GM23338 (cell line): ENCODE results near the gene GPR89B. TPM values are rescaled to one million over a fixed set of nuclear protein-coding genes. Genes with fewer than 3 reads are reported as not detected.
"Not testable (repeated sequence)": the region's sequence is repeated elsewhere in the genome, so short reads cannot be mapped to it uniquely, and the experiment has no call there.

Experiments used
- ATAC-seq: fragments of 200-7000 bp; cut with Tn5 transposase; 3 replicates; pipeline ENCODE4 v1.9.1; 2020
- DNase-seq: peaks from one replicate; pipeline ENCODE4 v3.0.0-alpha.2; 2015; ENCODE audit warnings: low spot score
- H2AFZ ChIP-seq: fragments of 200-600 bp; sonication (generic); 2 replicates; pipeline ENCODE4 v1.8.0; 2016; ENCODE audit warnings: antibody characterized with exemption, mild to moderate bottlenecking, moderate library complexity
- H3F3A ChIP-seq: fragments of 200-600 bp; sonication (generic); replicated peaks from 2 replicates; pipeline ENCODE4 v1.8.0; 2017; ENCODE audit warnings: antibody characterized with exemption, mixed run types, low read depth
- H3K27ac ChIP-seq: fragments of 200-600 bp; sonication (generic); 2 replicates; pipeline ENCODE4 v1.6.1; 2016; ENCODE audit warnings: low read depth
- H3K27me3 ChIP-seq: fragments of 200-600 bp; sonication (generic); 2 replicates; pipeline ENCODE4 v1.8.0; 2016; ENCODE audit warnings: mild to moderate bottlenecking, mixed run types, moderate library complexity; ENCODE audit not compliant: insufficient read depth
- H3K36me3 ChIP-seq: fragments of 200-600 bp; sonication (generic); 2 replicates; pipeline ENCODE4 v1.8.0; 2016; ENCODE audit warnings: mild to moderate bottlenecking; ENCODE audit not compliant: insufficient read depth
- H3K4me1 ChIP-seq: fragments of 200-600 bp; sonication (generic); 2 replicates; pipeline ENCODE4 v1.8.0; 2016; ENCODE audit warnings: mild to moderate bottlenecking, moderate library complexity; ENCODE audit not compliant: insufficient read depth
- H3K4me2 ChIP-seq: fragments of 200-600 bp; sonication (generic); 2 replicates; pipeline ENCODE4 v1.7.1; 2017; ENCODE audit warnings: mixed run types
- H3K4me3 ChIP-seq: fragments of 200-600 bp; sonication (generic); 2 replicates; pipeline ENCODE4 v1.6.1; 2016; ENCODE audit warnings: mixed run types
- H3K79me2 ChIP-seq: fragments of 200-600 bp; sonication (generic); replicated peaks from 2 replicates; pipeline ENCODE4 v1.8.0; 2017; ENCODE audit warnings: mild to moderate bottlenecking; ENCODE audit not compliant: insufficient read depth
- H3K9me2 ChIP-seq: fragments of 200-600 bp; sonication (generic); 2 replicates; pipeline ENCODE4 v1.8.0; 2017; ENCODE audit not compliant: insufficient read depth
- H4K20me1 ChIP-seq: fragments of 200-600 bp; sonication (generic); replicated peaks from 2 replicates; pipeline ENCODE4 v1.8.0; 2017; ENCODE audit warnings: mild to moderate bottlenecking; ENCODE audit not compliant: insufficient read depth
- H3K27ac Mint-ChIP-seq: 2 replicates; pipeline ENCODE4 v1.8.0; 2020; ENCODE audit warnings: inconsistent platforms, mild to moderate bottlenecking, moderate library complexity, mixed read lengths
- H3K27me3 Mint-ChIP-seq: 3 replicates; pipeline ENCODE4 v1.8.0; 2022; ENCODE audit warnings: low read depth, mild to moderate bottlenecking, moderate library complexity, mixed read lengths, inconsistent platforms; ENCODE audit not compliant: insufficient read depth, poor library complexity
- H3K36me3 Mint-ChIP-seq: 3 replicates; pipeline ENCODE4 v1.8.0; 2021; ENCODE audit warnings: low read depth, mild to moderate bottlenecking, inconsistent platforms, moderate library complexity, mixed read lengths
- H3K4me1 Mint-ChIP-seq: 3 replicates; pipeline ENCODE4 v1.8.0; 2020; ENCODE audit warnings: mild to moderate bottlenecking, inconsistent platforms, mixed read lengths
- H3K4me3 Mint-ChIP-seq: 3 replicates; pipeline ENCODE4 v1.8.0; 2021; ENCODE audit warnings: moderate library complexity, mild to moderate bottlenecking, inconsistent platforms, mixed read lengths
- H3K9me3 Mint-ChIP-seq: 3 replicates; pipeline ENCODE4 v1.8.0; 2020; ENCODE audit warnings: moderate library complexity, mild to moderate bottlenecking, inconsistent platforms, mixed read lengths
- CREB1 ChIP-seq: fragments of 250-450 bp; sonication (Bioruptor Pico); IDR thresholded peaks from 2 replicates; pipeline ENCODE4 v1.5.0; 2020; ENCODE audit warnings: low read depth, mild to moderate bottlenecking, moderate library complexity
- ETS1 ChIP-seq: IDR thresholded peaks from 2 replicates; pipeline ENCODE4 v1.6.1; 2016; ENCODE audit warnings: antibody characterized with exemption
- POLR2AphosphoS5 ChIP-seq: IDR thresholded peaks from 2 replicates; pipeline ENCODE4 v1.6.1; 2016; ENCODE audit warnings: antibody characterized with exemption, low read depth
- polyA plus RNA-seq: library from polyadenylated mRNA; unstranded; fragments of >200 nt; fragmentation: Nextera tagmentation; extraction: Ambion mirVana; gene quantifications from 2 replicates; pipeline ENCODE4 v1.2.1, GENCODE V29; 2016
- small RNA-seq: library from RNA; depleted of rRNA; stranded (forward); fragments of <200 nt; gene quantifications from one replicate; pipeline ENCODE3, GENCODE V24; 2014; ENCODE audit warnings: low replicate concordance
- total RNA-seq: library from RNA; depleted of rRNA; stranded (reverse); fragments of >200 nt; shearing (Covaris generic); gene quantifications from 2 replicates; pipeline ENCODE4 v1.2.3, GENCODE V29; 2014; rRNA removed

GPR89B gene
- total and polyA plus RNA-seq, 2 experiments from 2014 or later = 25.7 to 27.7 TPM

DNA sequence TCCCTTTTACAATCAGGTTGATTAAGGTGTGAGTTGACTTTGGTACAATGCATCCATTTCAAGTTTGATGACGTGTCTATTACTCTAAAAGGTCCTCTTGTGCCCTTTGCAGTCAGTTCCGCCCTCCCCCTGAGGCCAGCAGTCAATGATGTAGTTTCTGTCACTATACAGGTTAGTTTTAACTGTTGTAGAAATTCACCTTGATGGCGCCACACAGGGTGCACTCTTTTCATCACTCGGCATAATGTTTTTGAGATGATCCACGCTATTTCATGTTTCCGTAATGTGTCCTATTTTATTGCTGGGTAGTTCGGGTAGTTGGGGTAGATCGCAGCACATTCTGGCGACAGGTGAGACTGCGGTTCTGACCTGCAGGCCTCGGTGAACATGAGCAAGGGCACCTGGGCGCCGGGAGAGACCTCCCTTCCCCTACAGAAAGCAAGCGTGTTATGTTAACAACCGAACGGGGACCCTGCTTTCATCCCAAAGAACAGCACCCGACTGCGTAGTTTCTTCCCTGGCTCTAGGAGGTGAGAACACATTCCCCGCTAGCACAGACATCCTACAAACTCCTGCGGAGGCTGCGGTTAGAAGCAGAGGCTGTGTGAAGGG lies 109.7 kb downstream of the GPR89B start:
- not testable (repeated sequence) for ATAC-seq, DNase-seq, H3F3A ChIP-seq, H3K27me3 Mint-ChIP-seq, H2AFZ ChIP-seq, H3K9me3 Mint-ChIP-seq, H3K4me1 ChIP-seq, H4K20me1 ChIP-seq, H3K79me2 ChIP-seq, H3K4me1 Mint-ChIP-seq, H3K36me3 Mint-ChIP-seq, H3K9me2 ChIP-seq, H3K36me3 ChIP-seq
- peak overlapping the region; percentile 75 for H3K4me2 ChIP-seq
- Mint-ChIP-seq H3K27ac (peak overlapping the region; percentile 100), H3K4me3 (peak overlapping the region; percentile 74)
- H3K27ac ChIP-seq = peak overlapping the region; percentile 91; the same call in 1 of the 2 replicates
- H3K4me3 ChIP-seq = peak overlapping the region; percentile 50
- H3K27me3 ChIP-seq = peaks cover 11% of the 10 kb centered on the region

- peak overlapping the region; percentile 74 for H3K4me3 Mint-ChIP-seq
- not testable (repeated sequence) for H3K9me3 Mint-ChIP-seq, H2AFZ ChIP-seq, H3K9me2 ChIP-seq, H4K20me1 ChIP-seq, H3F3A ChIP-seq, H3K4me1 Mint-ChIP-seq, H3K4me1 ChIP-seq, H3K36me3 Mint-ChIP-seq, H3K27me3 Mint-ChIP-seq, H3K36me3 ChIP-seq, H3K79me2 ChIP-seq
- Histone ChIP-seq H3K4me2 (peak overlapping the region; percentile 82), H3K27ac (peak overlapping the region; percentile 91; the same call in 1 of the 2 replicates), H3K27me3 (peaks cover 11% of the 10 kb centered on the region), H3K4me3 (peak overlapping the region; percentile 61)
- ATAC-seq = peak; percentile 85
- DNase-seq = peak; percentile 91
- H3K27ac Mint-ChIP-seq = peak overlapping the region; percentile 100
- TF ChIP-seq POLR2AphosphoS5 (peak; percentile 97), ETS1 (peak; percentile 75), CREB1 (CRISPR knock-in tag) (peak; percentile 59)
These were observed 110.5 kb downstream of the GPR89B start for GRCh38 chr1:148038462-148039333.

Small RNA genes within 50 kb of the gene (small RNA-seq; reads per million reads assigned to genes)
- gene RNU1-129P (not detected), gene RNVU1-7 (72.2 reads per million, percentile 99 among the genes with 10 or more reads in this experiment)

Other genes starting within 250 kb of the GPR89B start
- gene GJA5, start 167.8 kb upstream of the GPR89B start, total RNA-seq = 0.85 and 1.7 TPM in 2 replicates
- gene GJA5, start 167.8 kb upstream of the GPR89B start, polyA plus RNA-seq = 0.24 and 0.50 TPM in 2 replicates
- gene GJA8, start 25.6 kb upstream of the GPR89B start, total RNA-seq = not detected in 2 replicates
- gene GJA8, start 25.6 kb upstream of the GPR89B start, polyA plus RNA-seq = not detected in 2 replicates
- gene NBPF11, start 223.9 kb downstream of the GPR89B start, total RNA-seq = 5.6 and 8.5 TPM in 2 replicates
- gene NBPF11, start 223.9 kb downstream of the GPR89B start, polyA plus RNA-seq = 5.6 and 6.7 TPM in 2 replicates